Suprapubic skin (tissue), 4 donors: ENCODE data around the gene COL6A3.

ENCODE experiments used
- CTCF ChIP-seq, 2 donors: fragments of 200-600 bp in 1 of 2; fragments of 450-650 bp in 1 of 2; sonication (generic) in 1 of 2; IDR thresholded peaks; one replicate each; pipeline ENCODE4 v1.5.1; 2016 to 2019; ENCODE audit warnings: antibody characterized with exemption in 2 of 2, mild to moderate bottlenecking in 1 of 2, moderate library complexity in 1 of 2
- POLR2A ChIP-seq, 2 donors: fragments of 450-650 bp; IDR thresholded peaks; one replicate each; pipeline ENCODE4 v1.6.1; 2017; ENCODE audit warnings: antibody characterized with exemption in 2 of 2, mild to moderate bottlenecking in 2 of 2, moderate library complexity in 2 of 2
- POLR2AphosphoS5 ChIP-seq, 3 donors: sonication (generic); formaldehyde crosslinking; IDR thresholded peaks; one replicate each; pipeline ENCODE4 v1.6.1; 2017; ENCODE audit warnings: antibody characterized with exemption in 3 of 3

- no peak for TF ChIP-seq CTCF (IDR thresholded peaks at IDR 0.05)
- no peak for TF ChIP-seq POLR2AphosphoS5 (IDR thresholded peaks at IDR 0.05)
- TF ChIP-seq POLR2A (IDR thresholded peaks at IDR 0.05): no peak
Measured at GRCh38 chr2:237411092-237411601, 2.8 kb downstream of the COL6A3 start.
